ENCODE results near the gene USB1. TPM values are rescaled to one million over a fixed set of nuclear protein-coding genes. Genes with fewer than 3 reads are reported as not detected.

USB1 gene
- 18.3 and 30.1 TPM in 2 replicates for total RNA-seq (ENCODE audit: low replicate concordance)

DNA sequence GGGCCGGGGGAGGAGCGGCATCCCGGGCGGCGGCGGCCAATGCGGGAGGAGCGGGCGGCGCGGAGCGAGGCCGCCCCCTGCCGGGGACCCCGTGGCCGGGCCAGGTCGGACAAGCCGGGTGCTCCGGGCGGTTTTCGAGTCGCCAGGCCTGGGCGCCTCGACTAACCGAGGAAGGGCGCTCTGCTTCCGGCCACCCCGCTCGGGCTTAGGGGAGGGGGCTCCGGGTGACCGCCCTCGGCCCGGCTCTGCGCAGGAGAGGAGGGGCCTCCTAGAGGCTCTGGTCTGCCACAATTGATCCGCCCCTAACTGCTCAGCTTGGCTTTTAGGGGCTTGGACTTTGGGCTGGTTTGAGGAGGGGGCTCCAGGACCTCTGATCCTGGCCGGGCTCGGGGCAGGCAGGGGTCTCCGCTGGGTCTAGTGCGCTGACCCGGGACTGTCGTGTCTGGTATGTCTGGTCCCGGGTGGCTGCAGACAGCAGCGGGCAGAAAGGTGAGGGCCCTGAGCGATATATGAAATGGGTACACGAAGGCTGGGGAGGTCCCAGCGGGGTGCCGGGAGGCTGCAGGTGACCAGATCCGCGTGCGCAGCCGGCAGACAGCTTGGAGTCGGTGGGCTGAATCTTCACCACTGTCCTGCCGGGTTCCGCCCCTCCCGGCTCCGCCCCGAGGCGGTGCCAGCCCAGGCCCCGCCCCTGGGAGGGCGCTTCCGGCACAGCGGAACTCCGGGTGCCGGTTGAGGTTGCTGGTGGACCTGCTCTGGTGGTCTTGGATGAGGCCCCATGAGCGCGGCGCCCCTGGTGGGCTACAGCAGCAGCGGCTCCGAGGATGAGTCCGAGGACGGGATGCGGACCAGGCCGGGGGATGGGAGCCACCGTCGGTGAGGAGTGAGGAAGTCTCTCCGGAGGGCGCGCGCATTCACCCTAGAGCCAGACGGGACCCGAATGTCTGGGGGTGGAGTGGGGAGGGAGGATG, at the start of gene USB1:
TSS of gene USB1 (plus strand) at position 702 of the 971 bp plus-strand sequence. CDS start at position 779, 77 bp downstream.

GRCh38 chr16:57970970-57971369, 30.2 kb upstream of the USB1 start, which contains the start of gene CNGB1:
TSS of gene CNGB1 (minus strand) at chr16:57971128. CDS start at chr16:57967286, 3,842 bp downstream.

GRCh38 chr16:57999971-58000705, 1.1 kb upstream of the USB1 start, which contains the start of gene ZNF319:
TSS of gene ZNF319 (minus strand) at chr16:58000672. CDS start at chr16:57998265, 2,407 bp downstream.

GRCh38 chr16:58025351-58026138, 24.3 kb downstream of the USB1 start, which contains the start of gene MMP15:
TSS of gene MMP15 (plus strand) at chr16:58025754. CDS start at chr16:58026351, 597 bp downstream.

Other genes with a start within 250 kb of the USB1 start
- gene KIFC3, start 198.9 kb upstream of the USB1 start, total RNA-seq (ENCODE audit: low replicate concordance), result 26.1 and 67.9 TPM in 2 replicates
- under 0.01 TPM in 1 of 2 replicates, not detected in the other for gene CNGB1, start 30.3 kb upstream of the USB1 start, total RNA-seq (ENCODE audit: low replicate concordance)
- 2.1 and 2.3 TPM in 2 replicates for gene ZNF319, start 735 bp upstream of the USB1 start, total RNA-seq (ENCODE audit: low replicate concordance)
- 1.7 and 3.2 TPM in 2 replicates for gene MMP15, start 24.3 kb downstream of the USB1 start, total RNA-seq (ENCODE audit: low replicate concordance)
- gene CFAP20, start 128.0 kb downstream of the USB1 start, total RNA-seq (ENCODE audit: low replicate concordance), result 39.8 and 45.6 TPM in 2 replicates
- 16.4 and 17.2 TPM in 2 replicates for gene CSNK2A2, start 196.7 kb downstream of the USB1 start, total RNA-seq (ENCODE audit: low replicate concordance)

Data from smooth muscle cell of the coronary artery (primary cell).